Measurements from ENCODE around the gene SNTB2.

Gene SNTB2

DNA sequence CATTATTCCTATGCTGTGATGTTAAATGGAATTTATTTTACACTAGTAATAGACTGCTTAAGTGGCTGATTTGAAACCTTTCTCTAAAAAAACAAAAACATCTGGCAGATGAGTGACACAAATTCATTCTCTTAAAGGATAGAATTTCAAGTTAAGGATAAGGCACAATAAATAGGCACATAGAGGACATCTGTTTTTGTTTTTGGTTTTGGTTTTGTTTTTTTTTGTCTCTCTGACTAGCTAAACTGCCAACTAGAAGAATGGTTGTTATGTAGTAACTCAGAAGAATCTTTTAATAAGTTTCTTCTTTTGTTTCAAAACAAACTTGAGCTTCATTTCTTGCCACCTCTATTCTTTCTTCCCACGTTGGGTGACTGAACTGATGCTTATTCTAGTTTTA is 119.1 kb downstream of the SNTB2 start:
- Histone ChIP-seq H3K36me3 (ENCODE audit: insufficient read depth, low read length) (no peaks in the 10 kb centered on the region), H3K9ac (ENCODE audit: insufficient read length) (no peak overlapping the region), H3K27ac (no peak overlapping the region), H3K4me3 (no peak overlapping the region), H3K9me3 (ENCODE audit: low read depth, low read length) (no peaks in the 10 kb centered on the region)
- no peak for TF ChIP-seq FOXP2 (optimal IDR thresholded peaks at IDR 0.05; ENCODE audit: control extremely low read depth, extremely low read length, insufficient read depth)
- TF ChIP-seq POLR2AphosphoS5 (IDR thresholded peaks at IDR 0.05; ENCODE audit: borderline replicate concordance, low read depth, low read length), result no peak
- TF ChIP-seq EZH2 (IDR thresholded peaks at IDR 0.05), result no peak
- DNase-seq (ENCODE audit: low read depth, low spot score), result no peak

DNA sequence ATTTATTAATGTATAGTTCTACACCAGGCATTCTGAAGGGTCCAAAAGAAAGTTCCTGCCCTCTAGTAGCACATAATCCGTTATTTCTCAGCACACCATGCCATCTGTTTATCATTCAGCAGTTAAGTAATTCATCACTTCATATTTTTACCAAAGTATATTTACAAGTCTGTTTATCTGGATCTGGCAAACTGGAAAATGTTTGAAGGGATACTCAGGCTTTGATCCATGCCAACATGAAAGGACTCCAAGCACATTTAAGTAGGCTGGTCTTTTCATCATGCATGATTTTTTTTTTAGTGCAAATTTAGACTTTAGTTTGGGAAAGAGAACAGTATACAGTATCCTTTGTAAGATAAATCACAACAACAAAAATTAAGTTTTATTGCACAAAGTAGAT is 120.1 kb downstream of the SNTB2 start:
- no peak for DNase-seq (ENCODE audit: low read depth, low spot score)
- Histone ChIP-seq H3K4me3 (no peak overlapping the region), H3K9me3 (ENCODE audit: low read depth, low read length) (no peaks in the 10 kb centered on the region), H3K9ac (ENCODE audit: insufficient read length) (no peak overlapping the region), H3K36me3 (ENCODE audit: insufficient read depth, low read length) (no peaks in the 10 kb centered on the region), H3K27ac (no peak overlapping the region)
- no peak for TF ChIP-seq EZH2 (IDR thresholded peaks at IDR 0.05)
- TF ChIP-seq FOXP2 (optimal IDR thresholded peaks at IDR 0.05; ENCODE audit: control extremely low read depth, extremely low read length, insufficient read depth), result no peak
- TF ChIP-seq POLR2AphosphoS5 (IDR thresholded peaks at IDR 0.05; ENCODE audit: borderline replicate concordance, low read depth, low read length), result no peak

DNA sequence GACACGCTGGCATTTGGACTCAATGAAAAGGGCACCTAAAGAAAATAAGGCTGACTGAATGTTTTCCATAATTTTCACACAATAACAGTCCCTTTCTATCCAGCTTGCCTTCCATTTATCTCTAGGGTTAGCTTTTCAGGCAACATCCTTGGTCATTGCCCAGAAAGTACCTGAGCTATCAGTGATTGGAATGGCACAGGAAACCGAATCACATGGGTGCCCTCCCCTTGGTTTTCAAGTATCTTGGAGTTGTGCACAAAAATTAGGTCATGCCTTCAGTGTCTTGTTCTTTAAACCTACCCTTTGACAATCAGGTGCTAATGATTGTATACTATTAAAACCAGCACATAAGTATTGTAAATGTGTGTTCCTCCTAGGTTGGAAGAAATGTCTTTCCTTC is 120.9 kb downstream of the SNTB2 start:
- no peak overlapping the region for H3K27ac ChIP-seq
- DNase-seq (ENCODE audit: low read depth, low spot score), result no peak
- TF ChIP-seq FOXP2 (optimal IDR thresholded peaks at IDR 0.05; ENCODE audit: control extremely low read depth, extremely low read length, insufficient read depth), result no peak
- no peaks in the 10 kb centered on the region for H3K36me3 ChIP-seq (ENCODE audit: insufficient read depth, low read length)
- H3K9ac ChIP-seq (ENCODE audit: insufficient read length), result no peak overlapping the region
- H3K9me3 ChIP-seq (ENCODE audit: low read depth, low read length), result no peaks in the 10 kb centered on the region
- no peak overlapping the region for H3K4me3 ChIP-seq

DNA sequence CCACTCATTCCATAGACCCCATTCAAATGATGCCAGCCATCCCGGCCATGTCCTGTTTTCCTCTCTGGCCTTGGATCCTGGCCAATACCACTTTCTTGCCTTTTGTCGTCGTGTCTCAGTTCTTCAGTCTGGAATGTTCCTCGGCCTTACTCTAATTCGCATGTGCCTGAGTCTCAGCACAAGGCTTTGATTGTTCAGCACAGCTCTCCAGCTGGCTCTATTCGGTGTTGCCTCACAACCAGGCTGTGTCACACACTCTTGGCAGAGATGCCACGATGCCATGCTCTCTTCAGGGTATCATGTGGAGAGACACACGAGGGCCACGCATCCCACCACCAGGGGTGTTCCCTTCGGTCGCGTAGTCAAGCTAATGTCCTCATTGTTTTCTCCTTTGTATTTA is 122.4 kb downstream of the SNTB2 start:
- H3K9me3 ChIP-seq (ENCODE audit: low read depth, low read length), result no peaks in the 10 kb centered on the region
- no peak for TF ChIP-seq EZH2 (IDR thresholded peaks at IDR 0.05)
- H3K4me3 ChIP-seq, result no peak overlapping the region
- no peak overlapping the region for H3K27ac ChIP-seq
- no peak for DNase-seq (ENCODE audit: low read depth, low spot score)
- no peaks in the 10 kb centered on the region for H3K36me3 ChIP-seq (ENCODE audit: insufficient read depth, low read length)
- H3K9ac ChIP-seq (ENCODE audit: insufficient read length), result no peak overlapping the region

DNA sequence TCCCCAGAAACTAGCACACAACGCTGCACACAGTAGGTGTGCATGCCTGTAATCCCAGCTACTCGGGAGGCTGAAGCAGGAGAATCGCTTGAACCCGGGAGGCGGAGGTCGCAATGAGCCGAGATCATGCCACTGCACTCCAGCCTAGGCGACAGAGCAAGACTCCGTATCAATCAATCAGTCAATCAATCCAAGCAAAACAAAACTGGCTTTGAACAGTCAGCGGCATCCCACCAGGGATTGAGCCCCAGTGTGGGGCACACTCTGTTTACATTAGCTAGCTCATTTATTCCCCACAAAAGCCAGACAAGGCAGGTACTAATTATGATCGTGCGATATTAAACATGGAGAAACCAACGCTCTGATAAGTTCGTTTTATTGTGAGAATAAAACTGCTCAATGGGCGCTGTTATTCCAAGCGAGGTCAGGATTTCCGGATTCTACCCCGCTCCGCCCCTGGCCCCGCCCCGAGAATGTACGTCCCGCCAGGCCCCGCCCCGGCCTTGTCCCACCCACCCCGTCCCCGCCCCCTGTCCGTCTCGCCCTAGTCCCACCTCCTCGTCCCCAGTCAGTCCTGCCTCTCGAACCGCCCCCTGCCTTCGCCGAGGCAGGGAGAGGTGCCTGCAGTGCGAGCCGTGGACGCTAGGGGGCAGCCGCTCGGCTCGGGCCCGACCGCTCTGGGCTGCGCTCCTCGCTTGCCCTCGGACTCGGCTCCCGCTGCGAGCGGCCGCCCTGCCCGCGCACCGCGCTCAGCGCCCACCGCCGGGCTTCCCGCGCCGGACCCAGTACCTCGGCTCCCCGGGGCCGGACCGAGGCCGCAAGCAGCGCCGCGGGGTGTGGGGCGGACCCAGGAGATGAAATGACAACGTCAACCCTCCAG is 123.9 kb downstream of the SNTB2 start, which contains the start of gene VPS4A:
Gene VPS4A (plus strand): TSS at position 698 of the 880 bp plus-strand sequence. CDS start 162 bp downstream, at position 860.
- DNase-seq (ENCODE audit: low read depth, low spot score), result peak; percentile 12
- H3K36me3 ChIP-seq (ENCODE audit: insufficient read depth, low read length), result no peaks in the 10 kb centered on the region
- 0 out of 2 replicates have a peak within 1 kb of the TSS, but pooled peaks have one; percentile 67 for H3K27ac ChIP-seq
- TF ChIP-seq EZH2 (IDR thresholded peaks at IDR 0.05), result no peak
- TF ChIP-seq FOXP2 (optimal IDR thresholded peaks at IDR 0.05; ENCODE audit: control extremely low read depth, extremely low read length, insufficient read depth), result no peak
- no peak; the same call in 1 of the 2 replicates for TF ChIP-seq POLR2AphosphoS5 (IDR thresholded peaks at IDR 0.05; ENCODE audit: borderline replicate concordance, low read depth, low read length)
- peak within 1 kb of the TSS; percentile 84 for H3K9ac ChIP-seq (ENCODE audit: insufficient read length)
- H3K9me3 ChIP-seq (ENCODE audit: low read depth, low read length), result no peaks in the 10 kb centered on the region
- peak within 1 kb of the TSS; percentile 79 for H3K4me3 ChIP-seq

DNA sequence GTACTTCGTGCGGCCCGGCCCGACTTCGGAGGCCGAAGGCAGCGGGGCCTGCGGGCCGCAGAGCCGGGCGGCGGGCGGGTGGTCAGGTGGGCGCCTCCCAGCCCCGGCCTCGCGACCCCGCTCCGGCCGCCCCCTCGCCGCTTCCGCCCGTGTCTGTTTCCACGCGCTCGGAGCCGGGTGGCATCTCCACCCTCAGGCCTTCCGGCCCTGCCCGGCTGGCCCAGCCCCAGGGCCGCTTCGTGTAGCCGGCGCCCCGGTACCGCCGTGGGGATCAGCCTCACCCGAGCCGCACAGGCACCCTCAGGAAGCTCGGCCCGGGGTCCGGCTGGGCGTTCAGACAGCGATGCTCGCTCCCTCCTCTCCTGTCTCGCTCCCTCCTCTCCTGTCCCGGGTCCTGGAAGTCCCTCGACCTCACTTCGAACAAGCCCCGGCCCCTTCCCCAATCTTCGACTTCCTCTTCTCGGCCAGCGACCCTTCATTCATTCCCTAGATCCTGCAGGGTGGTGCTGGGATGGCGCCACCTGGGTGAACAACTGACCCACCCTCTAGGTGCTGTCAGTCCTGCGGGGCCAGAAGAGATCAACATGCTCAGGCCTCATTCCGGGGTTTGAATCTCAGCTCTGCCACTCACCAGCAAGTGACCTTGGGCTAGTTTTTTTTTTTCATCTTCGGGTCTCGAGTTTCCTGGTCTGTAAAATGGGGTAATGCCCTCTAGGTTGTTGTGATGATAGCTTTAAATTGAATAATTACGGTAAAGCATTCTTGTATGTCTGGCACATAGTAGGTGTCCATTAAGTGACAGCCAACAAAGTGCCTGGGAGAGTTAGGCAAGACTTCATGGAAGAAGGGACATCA is 124.8 kb downstream of the SNTB2 start:
- TF ChIP-seq FOXP2 (optimal IDR thresholded peaks at IDR 0.05; ENCODE audit: control extremely low read depth, extremely low read length, insufficient read depth) (no peak), POLR2AphosphoS5 (IDR thresholded peaks at IDR 0.05; ENCODE audit: borderline replicate concordance, low read depth, low read length) (no peak), EZH2 (IDR thresholded peaks at IDR 0.05) (no peak)
- Histone ChIP-seq H3K9me3 (ENCODE audit: low read depth, low read length) (no peaks in the 10 kb centered on the region), H3K27ac (no peak overlapping the region), H3K36me3 (ENCODE audit: insufficient read depth, low read length) (peaks cover 4% of the 10 kb centered on the region; the same call in 1 of the 2 replicates), H3K9ac (ENCODE audit: insufficient read length) (peak overlapping the region; percentile 84), H3K4me3 (peak overlapping the region; percentile 79)
- DNase-seq (ENCODE audit: low read depth, low spot score), result no peak

DNA sequence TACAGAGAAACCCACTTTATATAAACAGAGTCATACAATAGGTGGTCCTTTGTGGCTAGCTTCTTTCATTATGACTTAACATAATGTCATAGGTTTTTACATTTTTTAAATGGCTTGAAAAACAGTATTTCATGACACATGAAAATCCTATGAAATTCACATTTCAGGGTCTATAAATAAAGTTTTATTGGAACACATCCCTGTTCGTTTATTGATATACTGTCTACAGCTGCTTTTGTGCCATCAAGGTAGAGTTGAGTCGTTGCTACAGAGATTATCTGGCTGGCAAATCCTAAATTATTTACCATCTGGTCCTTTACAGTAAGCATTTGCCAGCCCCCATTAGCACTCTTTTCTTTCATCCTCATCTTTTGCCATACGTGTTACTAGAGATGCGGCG is 126.5 kb downstream of the SNTB2 start:
- Histone ChIP-seq H3K36me3 (ENCODE audit: insufficient read depth, low read length) (peaks cover 4% of the 10 kb centered on the region; the same call in 1 of the 2 replicates), H3K4me3 (no peak overlapping the region), H3K9ac (ENCODE audit: insufficient read length) (no peak overlapping the region), H3K9me3 (ENCODE audit: low read depth, low read length) (no peaks in the 10 kb centered on the region), H3K27ac (no peak overlapping the region)
- TF ChIP-seq EZH2 (IDR thresholded peaks at IDR 0.05) (no peak), POLR2AphosphoS5 (IDR thresholded peaks at IDR 0.05; ENCODE audit: borderline replicate concordance, low read depth, low read length) (no peak), FOXP2 (optimal IDR thresholded peaks at IDR 0.05; ENCODE audit: control extremely low read depth, extremely low read length, insufficient read depth) (no peak)
- no peak for DNase-seq (ENCODE audit: low read depth, low spot score)

DNA sequence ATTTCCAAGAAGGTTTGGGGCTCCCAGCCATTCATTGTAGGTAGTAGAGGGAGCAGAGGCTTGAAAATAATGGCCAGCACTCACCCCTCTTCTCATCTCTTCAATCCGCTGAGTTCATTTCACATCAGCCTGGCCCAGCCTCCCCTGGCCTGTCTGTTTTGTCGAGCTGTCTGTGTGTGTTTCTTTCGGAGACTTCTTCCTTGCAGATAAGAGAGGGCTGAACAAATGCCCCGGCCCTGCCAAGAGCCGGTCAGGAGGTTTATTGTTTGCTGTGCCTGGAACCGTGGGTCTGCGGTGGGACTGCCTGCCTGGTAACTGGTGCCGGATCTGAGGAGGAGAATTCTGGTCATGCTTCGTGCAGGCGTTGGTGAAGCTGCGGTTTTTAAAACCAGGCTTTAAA is 127.6 kb downstream of the SNTB2 start:
- H3K4me3 ChIP-seq, result no peak overlapping the region
- TF ChIP-seq EZH2 (IDR thresholded peaks at IDR 0.05) (no peak), POLR2AphosphoS5 (IDR thresholded peaks at IDR 0.05; ENCODE audit: borderline replicate concordance, low read depth, low read length) (no peak), FOXP2 (optimal IDR thresholded peaks at IDR 0.05; ENCODE audit: control extremely low read depth, extremely low read length, insufficient read depth) (no peak)
- DNase-seq (ENCODE audit: low read depth, low spot score), result no peak
- H3K9me3 ChIP-seq (ENCODE audit: low read depth, low read length), result no peaks in the 10 kb centered on the region
- no peak overlapping the region for H3K9ac ChIP-seq (ENCODE audit: insufficient read length)
- H3K27ac ChIP-seq, result no peak overlapping the region
- peaks cover 10% of the 10 kb centered on the region; the same call in 1 of the 2 replicates for H3K36me3 ChIP-seq (ENCODE audit: insufficient read depth, low read length)
